GM12878 (cell line): ENCODE results near the gene WWP2.

Experiments
- CBX3 ChIP-seq: fragments of 200-600 bp; sonication (generic); IDR thresholded peaks from 2 replicates; pipeline ENCODE4 v1.6.1; 2016; ENCODE audit warnings: low read depth, borderline replicate concordance
- CBX5 ChIP-seq: sonication (generic); IDR thresholded peaks from 2 replicates; pipeline ENCODE4 v1.6.1; 2016; ENCODE audit warnings: low read depth, moderate library complexity, mild to moderate bottlenecking, inconsistent platforms
- JUNB ChIP-seq: IDR thresholded peaks from 2 replicates; pipeline ENCODE4 v1.6.1; 2016; ENCODE audit warnings: antibody characterized with exemption, mild to moderate bottlenecking
- RCOR1 ChIP-seq: conservative IDR thresholded peaks from 2 replicates; pipeline ENCODE4 v1.6.1; 2012; ENCODE audit warnings: low read depth, low read length, improper control_type of control experiment
- RFX5 ChIP-seq: IDR thresholded peaks from 2 replicates; pipeline ENCODE4 v1.6.1; 2011; ENCODE audit warnings: low read depth, low read length, improper control_type of control experiment
- SMAD5 ChIP-seq: IDR thresholded peaks from 2 replicates; pipeline ENCODE4 v1.6.1; 2016; ENCODE audit warnings: antibody characterized with exemption, low read depth
- SP1 ChIP-seq: IDR thresholded peaks from one replicate; pipeline ENCODE4 v1.6.1; 2011; ENCODE audit warnings: low read depth, low read length
- ZNF274 ChIP-seq: IDR thresholded peaks from one replicate; pipeline ENCODE4 v1.8.0; 2011; ENCODE audit not compliant: insufficient read length, insufficient read depth
- TF ChIP-seq, protein P1 (sequence below), 3 experiments: IDR thresholded peaks in 2 of 3; conservative IDR thresholded peaks in 1 of 3; 2 replicates each; pipeline ENCODE4 v1.5.1; 2011; ENCODE audit warnings: low read depth in 3 of 3, low read length in 3 of 3, mild to moderate bottlenecking in 3 of 3, control low read depth in 2 of 3, moderate library complexity in 2 of 3, inconsistent platforms in 1 of 3, mixed read lengths in 1 of 3; ENCODE audit not compliant: control insufficient read depth in 2 of 3, insufficient read depth in 1 of 3; ENCODE audit errors: extremely low read depth in 1 of 3
- TF ChIP-seq, protein P2 (sequence below): fragments of 450-650 bp; IDR thresholded peaks from 2 replicates; pipeline ENCODE4 v1.6.1; 2017; ENCODE audit warnings: mild to moderate bottlenecking, moderate library complexity

DNA sequence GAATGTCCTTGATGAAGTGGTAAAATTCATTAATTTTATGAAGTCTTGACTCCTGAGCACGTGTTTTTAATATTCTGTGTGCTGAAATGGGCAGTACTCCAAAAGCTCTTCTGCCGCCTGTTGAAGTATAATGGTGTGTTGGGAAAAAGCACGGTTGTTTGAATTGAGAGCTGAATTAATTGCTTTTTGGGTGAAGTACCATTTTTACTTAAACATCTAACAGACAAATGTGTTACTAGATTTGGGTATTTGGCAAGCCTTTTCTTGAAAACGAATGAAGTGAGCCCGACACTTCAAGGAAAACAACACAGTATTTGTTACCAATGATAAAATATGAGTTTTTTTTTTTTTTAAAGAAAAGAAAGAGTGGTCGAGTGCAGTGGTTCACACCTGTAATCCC lies 22.5 kb downstream of the WWP2 start:
- no peak for TF ChIP-seq ZNF274
- no peak for TF ChIP-seq RCOR1
- TF ChIP-seq, protein P1, sequence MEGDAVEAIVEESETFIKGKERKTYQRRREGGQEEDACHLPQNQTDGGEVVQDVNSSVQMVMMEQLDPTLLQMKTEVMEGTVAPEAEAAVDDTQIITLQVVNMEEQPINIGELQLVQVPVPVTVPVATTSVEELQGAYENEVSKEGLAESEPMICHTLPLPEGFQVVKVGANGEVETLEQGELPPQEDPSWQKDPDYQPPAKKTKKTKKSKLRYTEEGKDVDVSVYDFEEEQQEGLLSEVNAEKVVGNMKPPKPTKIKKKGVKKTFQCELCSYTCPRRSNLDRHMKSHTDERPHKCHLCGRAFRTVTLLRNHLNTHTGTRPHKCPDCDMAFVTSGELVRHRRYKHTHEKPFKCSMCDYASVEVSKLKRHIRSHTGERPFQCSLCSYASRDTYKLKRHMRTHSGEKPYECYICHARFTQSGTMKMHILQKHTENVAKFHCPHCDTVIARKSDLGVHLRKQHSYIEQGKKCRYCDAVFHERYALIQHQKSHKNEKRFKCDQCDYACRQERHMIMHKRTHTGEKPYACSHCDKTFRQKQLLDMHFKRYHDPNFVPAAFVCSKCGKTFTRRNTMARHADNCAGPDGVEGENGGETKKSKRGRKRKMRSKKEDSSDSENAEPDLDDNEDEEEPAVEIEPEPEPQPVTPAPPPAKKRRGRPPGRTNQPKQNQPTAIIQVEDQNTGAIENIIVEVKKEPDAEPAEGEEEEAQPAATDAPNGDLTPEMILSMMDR (IDR thresholded peaks at IDR 0.05 in 2 of 3, conservative IDR thresholded peaks at IDR 0.05 in 1 of 3; ENCODE audit: control insufficient read depth in 2 of 3, extremely low read depth in 1 of 3, insufficient read depth in 1 of 3, low read depth in 3 of 3, low read length in 3 of 3): no peak
- no peak for TF ChIP-seq JUNB
- no peak for TF ChIP-seq RFX5
- TF ChIP-seq CBX3: no peak
- no peak for TF ChIP-seq SMAD5
- no peak for TF ChIP-seq CBX5
- TF ChIP-seq, protein P2, sequence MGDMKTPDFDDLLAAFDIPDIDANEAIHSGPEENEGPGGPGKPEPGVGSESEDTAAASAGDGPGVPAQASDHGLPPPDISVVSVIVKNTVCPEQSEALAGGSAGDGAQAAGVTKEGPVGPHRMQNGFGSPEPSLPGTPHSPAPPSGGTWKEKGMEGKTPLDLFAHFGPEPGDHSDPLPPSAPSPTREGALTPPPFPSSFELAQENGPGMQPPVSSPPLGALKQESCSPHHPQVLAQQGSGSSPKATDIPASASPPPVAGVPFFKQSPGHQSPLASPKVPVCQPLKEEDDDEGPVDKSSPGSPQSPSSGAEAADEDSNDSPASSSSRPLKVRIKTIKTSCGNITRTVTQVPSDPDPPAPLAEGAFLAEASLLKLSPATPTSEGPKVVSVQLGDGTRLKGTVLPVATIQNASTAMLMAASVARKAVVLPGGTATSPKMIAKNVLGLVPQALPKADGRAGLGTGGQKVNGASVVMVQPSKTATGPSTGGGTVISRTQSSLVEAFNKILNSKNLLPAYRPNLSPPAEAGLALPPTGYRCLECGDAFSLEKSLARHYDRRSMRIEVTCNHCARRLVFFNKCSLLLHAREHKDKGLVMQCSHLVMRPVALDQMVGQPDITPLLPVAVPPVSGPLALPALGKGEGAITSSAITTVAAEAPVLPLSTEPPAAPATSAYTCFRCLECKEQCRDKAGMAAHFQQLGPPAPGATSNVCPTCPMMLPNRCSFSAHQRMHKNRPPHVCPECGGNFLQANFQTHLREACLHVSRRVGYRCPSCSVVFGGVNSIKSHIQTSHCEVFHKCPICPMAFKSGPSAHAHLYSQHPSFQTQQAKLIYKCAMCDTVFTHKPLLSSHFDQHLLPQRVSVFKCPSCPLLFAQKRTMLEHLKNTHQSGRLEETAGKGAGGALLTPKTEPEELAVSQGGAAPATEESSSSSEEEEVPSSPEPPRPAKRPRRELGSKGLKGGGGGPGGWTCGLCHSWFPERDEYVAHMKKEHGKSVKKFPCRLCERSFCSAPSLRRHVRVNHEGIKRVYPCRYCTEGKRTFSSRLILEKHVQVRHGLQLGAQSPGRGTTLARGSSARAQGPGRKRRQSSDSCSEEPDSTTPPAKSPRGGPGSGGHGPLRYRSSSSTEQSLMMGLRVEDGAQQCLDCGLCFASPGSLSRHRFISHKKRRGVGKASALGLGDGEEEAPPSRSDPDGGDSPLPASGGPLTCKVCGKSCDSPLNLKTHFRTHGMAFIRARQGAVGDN: no peak
- TF ChIP-seq SP1: no peak
